ENCODE data around the gene RAD54L. TPM values are rescaled to one million over a fixed set of nuclear protein-coding genes. Genes with fewer than 3 reads are reported as not detected.
"Not testable (repeated sequence)": the region's sequence is repeated elsewhere in the genome, so short reads cannot be mapped to it uniquely, and the experiment has no call there.

Gene RAD54L
- total RNA-seq, 1 experiment from 2014 or later = 44.8 TPM

- CTCF ChIA-PET = interaction anchor here (0.7 to 1.9 kb wide), 3 partner anchors 22 to 176 kb away, joined by 3 to 26 read pairs (median 3); partner anchors contain the start of gene RAD54L
- Histone ChIP-seq H3K4me1 (replicated peaks; ENCODE audit: insufficient read depth) (peaks cover 5% of the 10 kb centered on the region), H3K4me2 (no peak overlapping the region), H3F3A (ENCODE audit: insufficient read depth, low read depth) (peaks cover 6% of the 10 kb centered on the region; the same call in 1 of the 2 replicates), H3K27me3 (ENCODE audit: insufficient read depth, low read depth) (no peaks in the 10 kb centered on the region), H3K9me2 (ENCODE audit: insufficient read depth) (no peaks in the 10 kb centered on the region), H3K79me2 (ENCODE audit: low read depth) (no peaks in the 10 kb centered on the region), H4K20me1 (ENCODE audit: insufficient read depth) (no peaks in the 10 kb centered on the region), H3K27ac (no peak overlapping the region), H3K9me3 (ENCODE audit: insufficient read depth, low read depth) (no peaks in the 10 kb centered on the region), H3K4me3 (no peak overlapping the region), H3K36me3 (ENCODE audit: low read depth) (no peaks in the 10 kb centered on the region), H2AFZ (no peak overlapping the region)
- POLR2A ChIA-PET (ENCODE audit: unreplicated experiment) = interaction anchor here (0.6 to 1.1 kb wide), 2 partner anchors 43 to 1495 kb away, joined by 3 to 6 read pairs; no protein-coding TSS in a partner anchor
- DNase-seq = no peak
- intact Hi-C loops (cut with micrococcal nuclease; ENCODE audit: unreplicated experiment) = loop anchor here (10.0 kb wide), 2 partner anchors 730 to 1210 kb away; partner anchors contain the start of genes HECTD3, TESK2 and UROD
- TF ChIP-seq EZH2 (IDR thresholded peaks at IDR 0.05; ENCODE audit: low read depth) (no peak), CTCF (conservative IDR thresholded peaks at IDR 0.05) (no peak)
- no TSS peak for BruUV-seq (replicated peaks)
Measured at GRCh38 chr1:46224966-46225365, 22.6 kb upstream of the RAD54L start.

- DNase-seq; H3K9me3 ChIP-seq (ENCODE audit: insufficient read depth, low read depth); H3K9me2 ChIP-seq (ENCODE audit: insufficient read depth); BruUV-seq (replicated peaks); H2AFZ ChIP-seq; H3K79me2 ChIP-seq (ENCODE audit: low read depth); H4K20me1 ChIP-seq (ENCODE audit: insufficient read depth); H3K36me3 ChIP-seq (ENCODE audit: low read depth); H3K27me3 ChIP-seq (ENCODE audit: insufficient read depth, low read depth); H3K27ac ChIP-seq; H3K4me2 ChIP-seq; intact Hi-C loops (cut with micrococcal nuclease; ENCODE audit: unreplicated experiment); H3K4me1 ChIP-seq (replicated peaks; ENCODE audit: insufficient read depth); POLR2A ChIA-PET (ENCODE audit: unreplicated experiment); H3K4me3 ChIP-seq; H3F3A ChIP-seq (ENCODE audit: insufficient read depth, low read depth): not testable (repeated sequence)
- CTCF ChIA-PET = interaction anchor here (1.7 kb wide), 1 partner anchor 14 kb away, joined by 5 read pairs; no protein-coding TSS in a partner anchor
Measured at GRCh38 chr1:46231231-46231630, 16.3 kb upstream of the RAD54L start.

- H3K27me3 ChIP-seq (ENCODE audit: insufficient read depth, low read depth) = no peaks in the 10 kb centered on the region
- peaks cover 6% of the 10 kb centered on the region; the same call in 1 of the 2 replicates for H3F3A ChIP-seq (ENCODE audit: insufficient read depth, low read depth)
- no peak overlapping the region for H3K4me2 ChIP-seq
- no peaks in the 10 kb centered on the region for H3K79me2 ChIP-seq (ENCODE audit: low read depth)
- intact Hi-C loops (cut with micrococcal nuclease; ENCODE audit: unreplicated experiment) = no loop called here
- no peak for DNase-seq
- H3K4me3 ChIP-seq = no peak overlapping the region
- H2AFZ ChIP-seq = no peak overlapping the region
- TF ChIP-seq CTCF (conservative IDR thresholded peaks at IDR 0.05) (no peak), EZH2 (IDR thresholded peaks at IDR 0.05; ENCODE audit: low read depth) (no peak)
- H4K20me1 ChIP-seq (ENCODE audit: insufficient read depth) = no peaks in the 10 kb centered on the region
- no TSS peak for BruUV-seq (replicated peaks)
- H3K27ac ChIP-seq = no peak overlapping the region
- ChIA-PET POLR2A (ENCODE audit: unreplicated experiment) (no interaction called here), CTCF (no interaction called here)
- H3K36me3 ChIP-seq (ENCODE audit: low read depth) = no peaks in the 10 kb centered on the region
- H3K9me3 ChIP-seq (ENCODE audit: insufficient read depth, low read depth) = peaks cover 10% of the 10 kb centered on the region
- H3K4me1 ChIP-seq (replicated peaks; ENCODE audit: insufficient read depth) = no peaks in the 10 kb centered on the region
- no peaks in the 10 kb centered on the region for H3K9me2 ChIP-seq (ENCODE audit: insufficient read depth)
Measured at GRCh38 chr1:46236882-46237281, 10.7 kb upstream of the RAD54L start.

GRCh38 chr1:46238865-46239264, 8.7 kb upstream of the RAD54L start:
- H4K20me1 ChIP-seq (ENCODE audit: insufficient read depth); DNase-seq; H3K4me1 ChIP-seq (replicated peaks; ENCODE audit: insufficient read depth); POLR2A ChIA-PET (ENCODE audit: unreplicated experiment); H3F3A ChIP-seq (ENCODE audit: insufficient read depth, low read depth); H3K9me3 ChIP-seq (ENCODE audit: insufficient read depth, low read depth); H3K36me3 ChIP-seq (ENCODE audit: low read depth); H3K4me2 ChIP-seq; H3K79me2 ChIP-seq (ENCODE audit: low read depth); H3K27me3 ChIP-seq (ENCODE audit: insufficient read depth, low read depth); H3K4me3 ChIP-seq; CTCF ChIA-PET; H2AFZ ChIP-seq; H3K9me2 ChIP-seq (ENCODE audit: insufficient read depth); intact Hi-C loops (cut with micrococcal nuclease; ENCODE audit: unreplicated experiment); BruUV-seq (replicated peaks); H3K27ac ChIP-seq: not testable (repeated sequence)

- H3K4me3 ChIP-seq; H3K79me2 ChIP-seq (ENCODE audit: low read depth); H3K27me3 ChIP-seq (ENCODE audit: insufficient read depth, low read depth); CTCF ChIA-PET; H4K20me1 ChIP-seq (ENCODE audit: insufficient read depth); H3K4me2 ChIP-seq; DNase-seq; H3K4me1 ChIP-seq (replicated peaks; ENCODE audit: insufficient read depth); H2AFZ ChIP-seq; POLR2A ChIA-PET (ENCODE audit: unreplicated experiment); H3K9me3 ChIP-seq (ENCODE audit: insufficient read depth, low read depth); H3K27ac ChIP-seq; H3K36me3 ChIP-seq (ENCODE audit: low read depth); H3K9me2 ChIP-seq (ENCODE audit: insufficient read depth); BruUV-seq (replicated peaks): not testable (repeated sequence)
- peaks cover 17% of the 10 kb centered on the region; the same call in 1 of the 2 replicates for H3F3A ChIP-seq (ENCODE audit: insufficient read depth, low read depth)
- intact Hi-C loops (cut with micrococcal nuclease; ENCODE audit: unreplicated experiment) = loop anchor here (10.0 kb wide), 1 partner anchor 557 kb away; the partner anchor contains the start of genes GPBP1L1 and TMEM69
Measured at GRCh38 chr1:46241733-46242132, 5.8 kb upstream of the RAD54L start.

Data from PC-9 (cell line).